A549 (cell line): Measurements from ENCODE around the gene HRH3. TPM values are rescaled to one million over a fixed set of nuclear protein-coding genes. Genes with fewer than 3 reads are reported as not detected.

Experiments
- ATAC-seq, 2 experiments: fragments of 200-7000 bp in 1 of 2; fragments of >200 bp in 1 of 2; cut with Nextera tagmentation in 1 of 2; cut with Tn5 transposase in 1 of 2; 3 replicates each; pipeline versions ENCODE4 v1.8.0 to v1.9.1; 2018 to 2020; ENCODE audit warnings: mild to moderate bottlenecking in 1 of 2, moderate library complexity in 1 of 2
- CTCF ChIA-PET: fragments of 300-600 bp; sonication (Branson Sonifier 250); formaldehyde crosslinking; extraction: SDS; loops from one replicate; lab custom pipeline; 2021; ENCODE audit warnings: antibody characterized with exemption, inconsistent platforms; lab: Yijun Ruan, JAX
- POLR2A ChIA-PET: fragments of 350-600 bp; formaldehyde crosslinking; extraction: SDS; loops from one replicate; lab custom pipeline; 2021; ENCODE audit warnings: antibody characterized with exemption, inconsistent platforms; lab: Yijun Ruan, JAX
- DNase-seq, 2 experiments: peaks; one replicate each; pipeline versions ENCODE4 v3.0.0 to v3.0.0-alpha.2; 2011 to 2016; ENCODE audit warnings: low read depth in 1 of 2, low spot score in 1 of 2
- FAIRE-seq: peaks from 2 replicates; lab custom pipeline; 2011; peaks lifted over from hg19 to GRCh38; lab: Jason Lieb, UNC
- H3K27ac ChIP-seq, 2 experiments: fragments of >200 bp; sonication (Bioruptor Twin); formaldehyde crosslinking; 3 replicates each; pipeline ENCODE4 v1.5.1; 2016 to 2017
- H3K4me1 ChIP-seq: fragments of >200 bp; sonication (Bioruptor Twin); formaldehyde crosslinking; 3 replicates; pipeline ENCODE4 v1.6.1; 2016
- H3K4me2 ChIP-seq: fragments of >200 bp; sonication (Bioruptor Twin); formaldehyde crosslinking; 3 replicates; pipeline ENCODE4 v1.6.1; 2016
- H3K4me3 ChIP-seq: fragments of >200 bp; sonication (Bioruptor Twin); formaldehyde crosslinking; 3 replicates; pipeline ENCODE4 v1.5.1; 2016
- H3K9me3 ChIP-seq: fragments of >200 bp; sonication (Bioruptor Twin); formaldehyde crosslinking; 3 replicates; pipeline ENCODE4 v1.6.1; 2016
- BHLHE40 ChIP-seq: IDR thresholded peaks from 2 replicates; pipeline ENCODE4 v1.6.1; 2012; ENCODE audit warnings: low read depth, low read length, inconsistent platforms
- CBX2 ChIP-seq: fragments of 200-600 bp; sonication (generic); IDR thresholded peaks from 2 replicates; pipeline ENCODE4 v1.6.1; 2016; ENCODE audit warnings: low read depth, mild to moderate bottlenecking, borderline replicate concordance
- CBX8 ChIP-seq: fragments of 200-600 bp; sonication (generic); IDR thresholded peaks from 2 replicates; pipeline ENCODE4 v1.6.1; 2016
- EHF ChIP-seq: fragments of 250-450 bp; sonication (Bioruptor Pico); IDR thresholded peaks from 2 replicates; pipeline ENCODE4 v1.5.0; 2020; ENCODE audit warnings: mild to moderate bottlenecking
- EHMT2 ChIP-seq: fragments of 200-600 bp; sonication (generic); IDR thresholded peaks from 2 replicates; pipeline ENCODE4 v1.6.1; 2016; ENCODE audit warnings: antibody characterized with exemption, low read depth, mild to moderate bottlenecking, moderate library complexity
- ESRRA ChIP-seq: fragments of 150-350 bp; IDR thresholded peaks from 2 replicates; pipeline ENCODE4 v1.6.1; 2014; ENCODE audit warnings: mild to moderate bottlenecking, low read length, borderline replicate concordance
- FOSL2 ChIP-seq, 2 experiments: fragments of 450-650 bp in 1 of 2; fragments of >200 bp in 1 of 2; sonication (Bioruptor Twin) in 1 of 2; formaldehyde crosslinking; IDR thresholded peaks; 2 replicates each; pipeline versions ENCODE4 v1.5.0 to v1.6.1; 2016 to 2020; ENCODE audit warnings: mild to moderate bottlenecking in 1 of 2, moderate library complexity in 1 of 2
- FOXS1 ChIP-seq: fragments of 250-450 bp; sonication (Bioruptor Pico); IDR thresholded peaks from 2 replicates; pipeline ENCODE4 v1.5.0; 2020; ENCODE audit warnings: mild to moderate bottlenecking, moderate library complexity
- GATA3 ChIP-seq: IDR thresholded peaks from 2 replicates; pipeline ENCODE4 v1.6.1; 2012; ENCODE audit warnings: borderline replicate concordance
- HEYL ChIP-seq: fragments of 250-450 bp; sonication (Bioruptor Pico); IDR thresholded peaks from 2 replicates; pipeline ENCODE4 v1.8.0; 2021; ENCODE audit warnings: mild to moderate bottlenecking, moderate library complexity
- HOXB5 ChIP-seq: fragments of 250-450 bp; sonication (Bioruptor Pico); IDR thresholded peaks from 2 replicates; pipeline ENCODE4 v1.5.0; 2020; ENCODE audit warnings: mild to moderate bottlenecking, moderate library complexity
- JUN ChIP-seq, 2 experiments: fragments of >200 bp; sonication (Bioruptor Twin); formaldehyde crosslinking; IDR thresholded peaks; 2 replicates in 1 of 2; 3 replicates in 1 of 2; pipeline ENCODE4 v1.6.1; 2016 to 2017
- MAFK ChIP-seq: fragments of 450-650 bp; IDR thresholded peaks from 2 replicates; pipeline ENCODE4 v1.6.1; 2014; ENCODE audit not compliant: partially characterized antibody
- MAZ ChIP-seq: fragments of 150-350 bp; IDR thresholded peaks from 2 replicates; pipeline ENCODE4 v1.6.1; 2014; ENCODE audit warnings: antibody characterized with exemption, low read depth, low read length, borderline replicate concordance
- NFE2L2 ChIP-seq: fragments of 150-350 bp; conservative IDR thresholded peaks from 2 replicates; pipeline ENCODE4 v1.6.1; 2014; ENCODE audit warnings: low read length
- POLR2AphosphoS2 ChIP-seq: conservative IDR thresholded peaks from 2 replicates; pipeline ENCODE4 v1.6.1; 2012; ENCODE audit warnings: low read length, improper control_type of control experiment, inconsistent platforms
- RAD21 ChIP-seq, 2 experiments: fragments of >200 bp in 1 of 2; sonication (Bioruptor Twin) in 1 of 2; formaldehyde crosslinking in 1 of 2; IDR thresholded peaks in 1 of 2; conservative IDR thresholded peaks in 1 of 2; 2 replicates in 1 of 2; 3 replicates in 1 of 2; pipeline ENCODE4 v1.6.1; 2012 to 2018; ENCODE audit warnings: inconsistent platforms in 1 of 2
- RFX5 ChIP-seq: fragments of 450-650 bp; IDR thresholded peaks from 2 replicates; pipeline ENCODE4 v1.7.1; 2014; ENCODE audit warnings: antibody characterized with exemption, mild to moderate bottlenecking, moderate library complexity
- ZC3H11A ChIP-seq: fragments of 450-650 bp; IDR thresholded peaks from 2 replicates; pipeline ENCODE4 v1.6.1; 2014; ENCODE audit warnings: antibody characterized with exemption, mild to moderate bottlenecking
- ZSCAN20 ChIP-seq: fragments of 250-450 bp; sonication (Bioruptor Pico); IDR thresholded peaks from 2 replicates; pipeline ENCODE4 v1.8.0; 2022; ENCODE audit warnings: mild to moderate bottlenecking, moderate library complexity
- WGBS: methylation state at CpG from one replicate; pipeline ENCODE4 v1.1.6; 2017; ENCODE audit errors: missing lambda C conversion rate; 5-methylcytosine and 5-hydroxymethylcytosine counted together
- polyA plus RNA-seq, 4 experiments: library from polyadenylated mRNA; depleted of rRNA in 3 of 4; stranded (reverse); fragments of >200 nt; fragmentation: RNase III in 1 of 4; extraction: RNeasy Plus Mini Kit Qiagen cat#74134 plus additional on column Dnase treatment in 1 of 4; gene quantifications; 2 replicates in 3 of 4; 3 replicates in 1 of 4; pipeline ENCODE4 v1.2.3, GENCODE V29; 2011 to 2017
- TF ChIP-seq, protein P1 (sequence below): fragments of 150-350 bp; IDR thresholded peaks from 2 replicates; pipeline ENCODE4 v1.6.1; 2014; ENCODE audit warnings: low read depth, mild to moderate bottlenecking, low read length

HRH3 gene
- polyA plus RNA-seq, 2 of the 4 experiments (the other 2 are of a cell fraction) = not detected

- FAIRE-seq (no peak), ATAC-seq (no peak), DNase-seq (no peak)
- Histone ChIP-seq H3K27ac (no peak overlapping the region), H3K9me3 (no peaks in the 10 kb centered on the region), H3K4me1 (peaks cover 5% of the 10 kb centered on the region; the same call in 1 of the 3 replicates), H3K4me2 (no peak overlapping the region), H3K4me3 (no peak overlapping the region)
- 69% methylated on average over 8 of the region's 8 CpGs for WGBS
- ChIA-PET POLR2A (no interaction called here), CTCF (interaction anchor here (0.7 to 1.2 kb wide), 4 partner anchors 17 to 2000 kb away, joined by 3 read pairs; no protein-coding TSS in a partner anchor)
- TF ChIP-seq HOXB5 (no peak), ZSCAN20 (no peak), HEYL (no peak)
- TF ChIP-seq, all 56 proteins: peak for 0
Observed at GRCh38 chr20:62211216-62211615, 8.9 kb downstream of the HRH3 start.

- no peak overlapping the region for H3K4me3 ChIP-seq
- ChIA-PET CTCF (interaction anchor here (1.0 to 1.3 kb wide), 3 partner anchors 17 to 199 kb away, joined by 3 to 6 read pairs (median 3); no protein-coding TSS in a partner anchor), POLR2A (no interaction called here)
- ATAC-seq (no peak), FAIRE-seq (no peak), DNase-seq (no peak)
- H3K4me1 ChIP-seq = peaks cover 5% of the 10 kb centered on the region; the same call in 1 of the 3 replicates
- no peak overlapping the region for H3K4me2 ChIP-seq
- 70% methylated on average over 21 of the region's 21 CpGs for WGBS
- H3K9me3 ChIP-seq = no peaks in the 10 kb centered on the region
- TF ChIP-seq ZSCAN20 (no peak), ESRRA (no peak), ZC3H11A (no peak), GATA3 (no peak), POLR2AphosphoS2 (no peak), CBX8 (no peak), RAD21 (conservative IDR thresholded peaks at IDR 0.05 in 1 of 2, IDR thresholded peaks at IDR 0.05 in 1 of 2) (no peak), FOXS1 (no peak), NFE2L2 (no peak), EHF (no peak), MAZ (no peak), MAFK (no peak), CBX2 (no peak), RFX5 (no peak), JUN (IDR thresholded peaks at IDR 0.05) (no peak), FOSL2 (IDR thresholded peaks at IDR 0.05) (no peak), FOSL2 (CRISPR knock-in tag; IDR thresholded peaks at IDR 0.05) (no peak), BHLHE40 (no peak)
- TF ChIP-seq, protein P1, sequence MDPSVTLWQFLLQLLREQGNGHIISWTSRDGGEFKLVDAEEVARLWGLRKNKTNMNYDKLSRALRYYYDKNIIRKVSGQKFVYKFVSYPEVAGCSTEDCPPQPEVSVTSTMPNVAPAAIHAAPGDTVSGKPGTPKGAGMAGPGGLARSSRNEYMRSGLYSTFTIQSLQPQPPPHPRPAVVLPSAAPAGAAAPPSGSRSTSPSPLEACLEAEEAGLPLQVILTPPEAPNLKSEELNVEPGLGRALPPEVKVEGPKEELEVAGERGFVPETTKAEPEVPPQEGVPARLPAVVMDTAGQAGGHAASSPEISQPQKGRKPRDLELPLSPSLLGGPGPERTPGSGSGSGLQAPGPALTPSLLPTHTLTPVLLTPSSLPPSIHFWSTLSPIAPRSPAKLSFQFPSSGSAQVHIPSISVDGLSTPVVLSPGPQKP = no peak
- no peak overlapping the region for H3K27ac ChIP-seq
Observed at GRCh38 chr20:62210496-62210855, 9.6 kb downstream of the HRH3 start.

GRCh38 chr20:62209850-62210495 lies 10.1 kb downstream of the HRH3 start:
- Histone ChIP-seq H3K4me2 (no peak overlapping the region), H3K9me3 (no peaks in the 10 kb centered on the region), H3K4me3 (no peak overlapping the region), H3K4me1 (peaks cover 5% of the 10 kb centered on the region; the same call in 1 of the 3 replicates), H3K27ac (no peak overlapping the region)
- CTCF ChIA-PET = interaction anchor here (0.9 to 1.3 kb wide), 6 partner anchors 12 to 200 kb away, joined by 3 to 6 read pairs (median 3); no protein-coding TSS in a partner anchor
- ATAC-seq = no peak
- FAIRE-seq = no peak
- 70% methylated on average over 14 of the region's 17 CpGs for WGBS
- no peak for DNase-seq
- TF ChIP-seq EHMT2 (no peak), NFE2L2 (no peak)
- POLR2A ChIA-PET = no interaction called here
